Esophagus squamous epithelium (tissue), 5 donors: ENCODE results near the gene SMYD3. TPM values are rescaled to one million over a fixed set of nuclear protein-coding genes. Genes with fewer than 3 reads are reported as not detected.

Experiments
- DNase-seq: peaks from one replicate; lab custom pipeline; 2025; lab: John Stamatoyannopoulos, UW
- H3K27ac ChIP-seq, 4 donors: fragments of 200-600 bp; sonication (generic); one replicate each; pipeline ENCODE4 v1.5.1; 2016 to 2019; ENCODE audit warnings: mild to moderate bottlenecking in 1 of 4
- H3K27me3 ChIP-seq, 4 donors: fragments of 200-600 bp; sonication (generic); 1 replicate in 3 of 4; 2 replicates in 1 of 4; pipeline versions ENCODE4 v1.5.1 to v1.6.0; 2017 to 2021; ENCODE audit warnings: antibody characterized with exemption in 1 of 4
- H3K36me3 ChIP-seq, 3 donors: fragments of 200-600 bp; sonication (generic); one replicate each; pipeline ENCODE4 v1.5.1; 2016 to 2019
- H3K4me1 ChIP-seq, 3 donors: fragments of 200-600 bp; sonication (generic); one replicate each; pipeline ENCODE4 v1.5.1; 2017 to 2019
- H3K4me3 ChIP-seq, 4 donors: fragments of 200-600 bp; sonication (generic); 1 replicate in 3 of 4; 2 replicates in 1 of 4; pipeline ENCODE4 v1.5.1; 2016 to 2019; ENCODE audit warnings: mild to moderate bottlenecking in 2 of 4, moderate library complexity in 1 of 4
- H3K9me3 ChIP-seq, 3 donors: fragments of 200-600 bp; sonication (generic); one replicate each; pipeline ENCODE4 v1.5.1; 2016 to 2019
- POLR2A ChIP-seq, 4 donors: fragments of 450-650 bp; IDR thresholded peaks; one replicate each; pipeline ENCODE4 v1.6.1; 2017; ENCODE audit warnings: antibody characterized with exemption in 4 of 4, mild to moderate bottlenecking in 4 of 4, moderate library complexity in 3 of 4
- WGBS, 2 donors: methylation state at CpG; one replicate each; pipeline ENCODE4 v1.1.5; 2018; 5-methylcytosine and 5-hydroxymethylcytosine counted together
- intact Hi-C: fragments of 100-400 bp; cut with DNase I; formaldehyde crosslinking; loops from one replicate; pipeline ENCODE4 v1.15.0; 2022
- total RNA-seq, 4 donors: library from RNA; depleted of rRNA; stranded (reverse); fragments of >200 nt; gene quantifications; one replicate each; pipeline ENCODE4 v1.1.0, GENCODE V29; 2016
- TF ChIP-seq, protein P1 (sequence below), 6 experiments: fragments of 450-650 bp in 4 of 6; fragments of 200-600 bp in 2 of 6; sonication (generic) in 2 of 6; IDR thresholded peaks; one replicate each; pipeline ENCODE4 v1.5.1; 2016 to 2019; ENCODE audit warnings: antibody characterized with exemption in 6 of 6, mild to moderate bottlenecking in 4 of 6, moderate library complexity in 4 of 6
- donor health status: DM: yes; HTN: yes; CAD: no.

SMYD3 gene
- total RNA-seq, 4 donors from 2014 or later, result 8.4 to 15.8 (median 11.5) TPM

DNA sequence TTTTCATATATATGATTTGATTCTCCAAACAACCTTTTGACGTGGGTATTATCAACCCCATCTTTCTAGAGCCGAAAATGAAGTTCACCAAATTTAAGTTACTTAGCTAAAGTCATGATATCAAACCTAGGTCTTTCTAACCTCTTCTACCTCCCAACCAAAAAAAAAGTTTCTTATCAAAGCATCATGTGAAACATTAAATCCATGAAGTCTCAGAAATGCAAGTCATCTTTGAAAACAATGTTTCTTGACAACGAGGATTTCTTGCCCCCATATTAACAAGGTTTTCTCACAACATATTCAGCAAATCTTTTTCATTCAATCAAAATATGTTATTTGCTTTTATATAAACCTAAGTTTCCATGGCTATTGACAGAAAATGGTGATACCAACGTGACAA lies 306.3 kb downstream of the SMYD3 start:
- WGBS, 2 donors, result 91 to 94% methylated on average over 4 of the region's 4 CpGs
- H3K27me3 ChIP-seq, result no peaks in the 10 kb centered on the region
- no peaks in the 10 kb centered on the region for H3K9me3 ChIP-seq
- H3K36me3 ChIP-seq, result no peaks in the 10 kb centered on the region
- H3K27ac ChIP-seq, result no peak overlapping the region
- intact Hi-C loops, result no loop called here
- DNase-seq, result no peak
- H3K4me3 ChIP-seq, result no peak overlapping the region
- TF ChIP-seq, protein P1, sequence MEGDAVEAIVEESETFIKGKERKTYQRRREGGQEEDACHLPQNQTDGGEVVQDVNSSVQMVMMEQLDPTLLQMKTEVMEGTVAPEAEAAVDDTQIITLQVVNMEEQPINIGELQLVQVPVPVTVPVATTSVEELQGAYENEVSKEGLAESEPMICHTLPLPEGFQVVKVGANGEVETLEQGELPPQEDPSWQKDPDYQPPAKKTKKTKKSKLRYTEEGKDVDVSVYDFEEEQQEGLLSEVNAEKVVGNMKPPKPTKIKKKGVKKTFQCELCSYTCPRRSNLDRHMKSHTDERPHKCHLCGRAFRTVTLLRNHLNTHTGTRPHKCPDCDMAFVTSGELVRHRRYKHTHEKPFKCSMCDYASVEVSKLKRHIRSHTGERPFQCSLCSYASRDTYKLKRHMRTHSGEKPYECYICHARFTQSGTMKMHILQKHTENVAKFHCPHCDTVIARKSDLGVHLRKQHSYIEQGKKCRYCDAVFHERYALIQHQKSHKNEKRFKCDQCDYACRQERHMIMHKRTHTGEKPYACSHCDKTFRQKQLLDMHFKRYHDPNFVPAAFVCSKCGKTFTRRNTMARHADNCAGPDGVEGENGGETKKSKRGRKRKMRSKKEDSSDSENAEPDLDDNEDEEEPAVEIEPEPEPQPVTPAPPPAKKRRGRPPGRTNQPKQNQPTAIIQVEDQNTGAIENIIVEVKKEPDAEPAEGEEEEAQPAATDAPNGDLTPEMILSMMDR (IDR thresholded peaks at IDR 0.05), result no peak
- TF ChIP-seq POLR2A (IDR thresholded peaks at IDR 0.05), result no peak
- no peaks in the 10 kb centered on the region for H3K4me1 ChIP-seq

- no peak overlapping the region for H3K4me3 ChIP-seq
- intact Hi-C loops, result no loop called here
- no peaks in the 10 kb centered on the region for H3K4me1 ChIP-seq
- no peaks in the 10 kb centered on the region for H3K36me3 ChIP-seq
- no peaks in the 10 kb centered on the region for H3K27me3 ChIP-seq
- DNase-seq, result no peak
- H3K27ac ChIP-seq, result no peak overlapping the region
- TF ChIP-seq POLR2A (IDR thresholded peaks at IDR 0.05), result no peak
- TF ChIP-seq, protein P1 (IDR thresholded peaks at IDR 0.05), result no peak
- WGBS, 2 donors, result 86% methylated on average over 15 of the region's 15 CpGs
- H3K9me3 ChIP-seq, result no peaks in the 10 kb centered on the region
Measured at GRCh38 chr1:246200225-246200624, 306.9 kb downstream of the SMYD3 start.

- Histone ChIP-seq H3K27ac (no peak overlapping the region), H3K9me3 (no peaks in the 10 kb centered on the region), H3K27me3 (no peaks in the 10 kb centered on the region), H3K36me3 (no peaks in the 10 kb centered on the region), H3K4me1 (no peaks in the 10 kb centered on the region), H3K4me3 (no peak overlapping the region)
- intact Hi-C loops, result no loop called here
- no peak for DNase-seq
- 59 to 71% methylated on average over 4 of the region's 4 CpGs for WGBS, 2 donors
- TF ChIP-seq, protein P1 (IDR thresholded peaks at IDR 0.05), result no peak
- TF ChIP-seq POLR2A (IDR thresholded peaks at IDR 0.05), result no peak
Measured at GRCh38 chr1:246199086-246199645, 307.9 kb downstream of the SMYD3 start.

GRCh38 chr1:246198115-246198816 lies 308.8 kb downstream of the SMYD3 start:
- no peaks in the 10 kb centered on the region for H3K36me3 ChIP-seq
- no peak for DNase-seq

DNA sequence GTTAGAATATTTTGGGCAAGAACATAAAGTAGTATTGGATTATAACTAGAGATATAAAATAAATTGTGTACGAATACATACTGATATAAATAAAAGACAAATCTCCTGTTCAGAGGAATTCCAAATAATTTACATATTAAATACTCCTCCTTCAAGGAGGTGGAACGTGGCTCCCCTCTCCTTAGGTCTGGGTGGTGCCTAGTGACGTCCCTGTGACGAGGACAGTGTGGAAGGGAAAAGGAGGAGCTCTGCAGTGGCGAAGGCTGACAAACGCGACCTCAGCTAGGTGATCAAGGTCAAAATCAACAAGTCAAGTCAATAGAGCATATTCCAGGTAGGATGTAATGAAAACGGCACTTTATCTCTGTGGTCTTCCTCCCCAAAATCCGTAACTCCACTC lies 310.0 kb downstream of the SMYD3 start:
- DNase-seq, result no peak
- Histone ChIP-seq H3K27me3 (no peaks in the 10 kb centered on the region), H3K4me1 (no peaks in the 10 kb centered on the region), H3K27ac (no peak overlapping the region), H3K9me3 (no peaks in the 10 kb centered on the region), H3K4me3 (no peak overlapping the region), H3K36me3 (no peaks in the 10 kb centered on the region)
- intact Hi-C loops, result no loop called here
- 89 to 90% methylated on average over 9 of the region's 9 CpGs for WGBS, 2 donors
- TF ChIP-seq POLR2A (IDR thresholded peaks at IDR 0.05), result no peak

More at GRCh38 chr1:246198115-246198816, 308.8 kb downstream of the SMYD3 start:
- Histone ChIP-seq H3K4me3 (no peak overlapping the region), H3K27me3 (no peaks in the 10 kb centered on the region), H3K4me1 (no peaks in the 10 kb centered on the region), H3K9me3 (no peaks in the 10 kb centered on the region), H3K27ac (no peak overlapping the region)
- 83 to 87% methylated on average over 2 of the region's 2 CpGs for WGBS, 2 donors
- TF ChIP-seq, protein P1 (IDR thresholded peaks at IDR 0.05), result no peak
- no peak for TF ChIP-seq POLR2A (IDR thresholded peaks at IDR 0.05)
- intact Hi-C loops, result no loop called here
